ENCODE results near the gene CCDC174. TPM values are rescaled to one million over a fixed set of nuclear protein-coding genes. Genes with fewer than 3 reads are reported as not detected.

Gene CCDC174
- total and polyA plus RNA-seq, 10 of the 15 experiments (the other 5 are each of a cell fraction or from before 2014, with no cell fraction given): 11.6 to 31.3 (median 19.1) TPM

GRCh38 chr3:14609506-14609905 is 42.1 kb upstream of the CCDC174 start:
- DNase-seq (ENCODE audit: low read depth, low spot score) (no peak), ATAC-seq (no peak), FAIRE-seq (no peak)
- no peak overlapping the region for H3K4me2 ChIP-seq (ENCODE audit: control insufficient read depth, insufficient read depth)
- ChIA-PET SMC1A (ENCODE audit: uncharacterized antibody, unreplicated experiment) (no interaction called here), POLR2A (interaction anchor here (0.6 kb wide), 1 partner anchor 56 kb away, joined by 7 read pairs; no protein-coding TSS in a partner anchor), CTCF (no interaction called here), RAD21 (ENCODE audit: unreplicated experiment) (no interaction called here)
- peaks cover 0 to 5% of the 10 kb centered on the region in 2 experiments; a peak in 1 of 4 replicates for H3K27me3 ChIP-seq (replicated peaks in 1 of 2; ENCODE audit: control insufficient read depth in 2 of 2, insufficient read depth in 2 of 2, low read length in 1 of 2)
- in situ Hi-C loops (cut with MboI): no loop called here
- H4K20me1 ChIP-seq (ENCODE audit: control insufficient read depth, insufficient read depth): no peaks in the 10 kb centered on the region
- 9% methylated on average over 4 of the region's 4 CpGs for WGBS (ENCODE audit: insufficient coverage, insufficient replicate concordance, low lambda C conversion rate, missing lambda C conversion rate)
- H3K36me3 ChIP-seq (ENCODE audit: control insufficient read depth in 2 of 2, insufficient read depth in 2 of 2, low read length in 1 of 2): no peaks in the 10 kb centered on the region
- no TSS peak for BruUV-seq (replicated peaks)
- no peak overlapping the region for H3K4me3 ChIP-seq
- H3K9me3 ChIP-seq (replicated peaks; ENCODE audit: control insufficient read depth, insufficient read depth, low read length): no peaks in the 10 kb centered on the region
- no peak overlapping the region for H3K27ac ChIP-seq (ENCODE audit: control insufficient read depth, insufficient read depth)
- no peaks in the 10 kb centered on the region for H3K79me2 ChIP-seq (ENCODE audit: control insufficient read depth, insufficient read depth, low read length)
- intact Hi-C loops (cut with micrococcal nuclease; ENCODE audit: unreplicated experiment): no loop called here
- no peaks in the 10 kb centered on the region for H3K4me1 ChIP-seq (ENCODE audit: control insufficient read depth, insufficient read depth, low read length)
- no peak overlapping the region for H2AFZ ChIP-seq (ENCODE audit: control insufficient read depth, low read depth, low read length)
- H3K9ac ChIP-seq (ENCODE audit: control insufficient read depth, insufficient read depth, low read length): no peak overlapping the region
- TF ChIP-seq TCF7 (IDR thresholded peaks at IDR 0.05; ENCODE audit: borderline replicate concordance) (no peak), E4F1 (IDR thresholded peaks at IDR 0.05; ENCODE audit: borderline replicate concordance, partially characterized antibody) (no peak), ZNF687 (IDR thresholded peaks at IDR 0.05) (no peak), PAX5 (IDR thresholded peaks at IDR 0.05; ENCODE audit: borderline replicate concordance, low read depth, low read length) (no peak), TCF3 (IDR thresholded peaks at IDR 0.05; ENCODE audit: borderline replicate concordance, insufficient read depth, low read depth, low read length) (no peak), SRF (IDR thresholded peaks at IDR 0.05; ENCODE audit: low read depth in 2 of 2, low read length in 2 of 2) (no peak), JUNB (IDR thresholded peaks at IDR 0.05) (no peak), SUZ12 (IDR thresholded peaks at IDR 0.05; ENCODE audit: unreplicated experiment) (no peak), CREB1 (IDR thresholded peaks at IDR 0.05; ENCODE audit: low read depth) (no peak), POU2F2 (IDR thresholded peaks at IDR 0.05; ENCODE audit: borderline replicate concordance, low read depth, low read length) (no peak), NFYB (IDR thresholded peaks at IDR 0.05; ENCODE audit: insufficient read depth, low read depth, low read length) (no peak), BCLAF1 (IDR thresholded peaks at IDR 0.05) (no peak)
- TF ChIP-seq, protein P1, sequence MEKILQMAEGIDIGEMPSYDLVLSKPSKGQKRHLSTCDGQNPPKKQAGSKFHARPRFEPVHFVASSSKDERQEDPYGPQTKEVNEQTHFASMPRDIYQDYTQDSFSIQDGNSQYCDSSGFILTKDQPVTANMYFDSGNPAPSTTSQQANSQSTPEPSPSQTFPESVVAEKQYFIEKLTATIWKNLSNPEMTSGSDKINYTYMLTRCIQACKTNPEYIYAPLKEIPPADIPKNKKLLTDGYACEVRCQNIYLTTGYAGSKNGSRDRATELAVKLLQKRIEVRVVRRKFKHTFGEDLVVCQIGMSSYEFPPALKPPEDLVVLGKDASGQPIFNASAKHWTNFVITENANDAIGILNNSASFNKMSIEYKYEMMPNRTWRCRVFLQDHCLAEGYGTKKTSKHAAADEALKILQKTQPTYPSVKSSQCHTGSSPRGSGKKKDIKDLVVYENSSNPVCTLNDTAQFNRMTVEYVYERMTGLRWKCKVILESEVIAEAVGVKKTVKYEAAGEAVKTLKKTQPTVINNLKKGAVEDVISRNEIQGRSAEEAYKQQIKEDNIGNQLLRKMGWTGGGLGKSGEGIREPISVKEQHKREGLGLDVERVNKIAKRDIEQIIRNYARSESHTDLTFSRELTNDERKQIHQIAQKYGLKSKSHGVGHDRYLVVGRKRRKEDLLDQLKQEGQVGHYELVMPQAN (conservative IDR thresholded peaks at IDR 0.05): no peak
